Hindlimb muscle (tissue), 1 donor: ENCODE results near the gene SMARCA4. TPM values are rescaled to one million over a fixed set of nuclear protein-coding genes. Genes with fewer than 3 reads are reported as not detected.

Source experiments
- DNase-seq: peaks from one replicate; pipeline ENCODE4 v3.0.0-alpha.2; 2013
- polyA plus RNA-seq: library from polyadenylated mRNA; unstranded; fragments of 120-200 nt; gene quantifications from one replicate; pipeline ENCODE4 v1.2.1, GENCODE V29; 2013; ENCODE audit not compliant: insufficient read length

The SMARCA4 gene
- polyA plus RNA-seq, 1 donor, result 107 TPM

DNA sequence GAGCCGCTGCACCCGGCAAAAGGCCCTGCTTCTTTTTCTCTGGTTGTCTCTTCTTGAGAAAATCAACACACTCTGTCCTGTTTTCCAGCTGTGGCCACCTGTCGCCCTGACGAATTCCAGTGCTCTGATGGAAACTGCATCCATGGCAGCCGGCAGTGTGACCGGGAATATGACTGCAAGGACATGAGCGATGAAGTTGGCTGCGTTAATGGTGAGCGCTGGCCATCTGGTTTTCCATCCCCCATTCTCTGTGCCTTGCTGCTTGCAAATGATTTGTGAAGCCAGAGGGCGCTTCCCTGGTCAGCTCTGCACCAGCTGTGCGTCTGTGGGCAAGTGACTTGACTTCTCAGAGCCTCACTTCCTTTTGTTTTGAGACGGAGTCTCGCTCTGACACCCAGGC is 145.6 kb downstream of the SMARCA4 start:
- DNase-seq, result peak; percentile 49

- DNase-seq, result no peak
These were observed 147.9 kb downstream of the SMARCA4 start for GRCh38 chr19:11108746-11109145.

DNA sequence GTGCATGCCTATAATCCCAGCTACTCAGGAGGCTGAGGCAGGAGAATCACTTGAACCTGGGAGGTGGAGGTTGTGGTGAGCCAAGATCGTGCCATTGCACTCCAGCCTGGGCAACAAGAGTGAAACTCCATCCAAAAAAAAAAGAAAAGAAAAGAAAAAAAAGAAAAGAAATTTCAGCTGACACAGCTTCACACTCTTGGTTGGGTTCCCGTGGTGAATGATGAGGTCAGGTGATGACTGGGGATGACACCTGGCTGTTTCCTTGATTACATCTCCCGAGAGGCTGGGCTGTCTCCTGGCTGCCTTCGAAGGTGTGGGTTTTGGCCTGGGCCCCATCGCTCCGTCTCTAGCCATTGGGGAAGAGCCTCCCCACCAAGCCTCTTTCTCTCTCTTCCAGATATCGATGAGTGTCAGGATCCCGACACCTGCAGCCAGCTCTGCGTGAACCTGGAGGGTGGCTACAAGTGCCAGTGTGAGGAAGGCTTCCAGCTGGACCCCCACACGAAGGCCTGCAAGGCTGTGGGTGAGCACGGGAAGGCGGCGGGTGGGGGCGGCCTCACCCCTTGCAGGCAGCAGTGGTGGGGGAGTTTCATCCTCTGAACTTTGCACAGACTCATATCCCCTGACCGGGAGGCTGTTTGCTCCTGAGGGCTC is 150.4 kb downstream of the SMARCA4 start:
- no peak for DNase-seq

GRCh38 chr19:11111771-11112144 is 150.9 kb downstream of the SMARCA4 start:
- DNase-seq, result no peak

Other genes starting within 250 kb of the SMARCA4 start
- 87.4 TPM for gene DNM2, start 243.0 kb upstream of the SMARCA4 start, polyA plus RNA-seq
- 41.7 TPM for gene TMED1, start 124.8 kb upstream of the SMARCA4 start, polyA plus RNA-seq
- gene C19orf38, start 112.6 kb upstream of the SMARCA4 start, polyA plus RNA-seq, result 3.7 TPM
- gene CARM1, start 89.5 kb upstream of the SMARCA4 start, polyA plus RNA-seq, result 75.2 TPM
- 28.6 TPM for gene YIPF2, start 32.4 kb upstream of the SMARCA4 start, polyA plus RNA-seq
- 19.0 TPM for gene TIMM29, start 32.2 kb upstream of the SMARCA4 start, polyA plus RNA-seq
- gene LDLR, start 128.4 kb downstream of the SMARCA4 start, polyA plus RNA-seq, result 20.4 TPM
- 10.2 TPM for gene SPC24, start 194.8 kb downstream of the SMARCA4 start, polyA plus RNA-seq
- gene KANK2, start 236.5 kb downstream of the SMARCA4 start, polyA plus RNA-seq, result 116 TPM